Keratinocyte (primary cell): ENCODE data around the gene MAD2L2. TPM values are rescaled to one million over a fixed set of nuclear protein-coding genes. Genes with fewer than 3 reads are reported as not detected.

Experiments
- DNase-seq: peaks from one replicate; pipeline ENCODE4 v3.0.0-alpha.2; 2011; ENCODE audit warnings: low read depth, missing footprints, low spot score
- FAIRE-seq: peaks from 2 replicates; lab custom pipeline; 2011; peaks lifted over from hg19 to GRCh38; lab: Jason Lieb, UNC
- H2AFZ ChIP-seq: 2 replicates; pipeline ENCODE4 v1.6.0; 2012; ENCODE audit warnings: low read length, control low read depth, inconsistent platforms; ENCODE audit not compliant: control insufficient read depth
- H3K27ac ChIP-seq: 2 replicates; pipeline ENCODE4 v1.5.1; 2011; ENCODE audit warnings: low read length; ENCODE audit not compliant: control insufficient read depth, insufficient read depth
- H3K27me3 ChIP-seq: 3 replicates; pipeline ENCODE4 v1.6.0; 2011; ENCODE audit warnings: low read length; ENCODE audit not compliant: control insufficient read depth, insufficient read depth; ENCODE audit errors: extremely low read depth
- H3K36me3 ChIP-seq, 2 experiments: 2 replicates in 1 of 2; 3 replicates in 1 of 2; pipeline ENCODE4 v1.5.1; 2011; ENCODE audit warnings: low read length in 2 of 2, mild to moderate bottlenecking in 1 of 2; ENCODE audit not compliant: control insufficient read depth in 2 of 2, insufficient read depth in 2 of 2; ENCODE audit errors: extremely low read depth in 1 of 2
- H3K4me1 ChIP-seq: 3 replicates; pipeline ENCODE4 v1.5.1; 2011; ENCODE audit warnings: low read length; ENCODE audit not compliant: control insufficient read depth, insufficient read depth; ENCODE audit errors: extremely low read depth
- H3K4me2 ChIP-seq: 3 replicates; pipeline ENCODE4 v1.6.0; 2011; ENCODE audit warnings: low read depth, low read length; ENCODE audit not compliant: control insufficient read depth, insufficient read depth; ENCODE audit errors: extremely low read depth
- H3K4me3 ChIP-seq, 3 experiments: fragments of 200-600 bp in 1 of 3; sonication (generic) in 1 of 3; 2 replicates in 2 of 3; 3 replicates in 1 of 3; pipeline ENCODE4 v1.5.1; 2011 to 2016; ENCODE audit warnings: low read length in 3 of 3, mild to moderate bottlenecking in 3 of 3, control low read depth in 2 of 3, inconsistent platforms in 1 of 3, low read depth in 1 of 3, mixed read lengths in 1 of 3, mixed run types in 1 of 3, moderate library complexity in 1 of 3; ENCODE audit not compliant: control insufficient read depth in 2 of 3, insufficient read depth in 2 of 3; ENCODE audit errors: extremely low read depth in 1 of 3
- H3K79me2 ChIP-seq: 2 replicates; pipeline ENCODE4 v1.6.0; 2012; ENCODE audit warnings: low read length; ENCODE audit not compliant: control insufficient read depth, insufficient read depth
- H3K9ac ChIP-seq: 3 replicates; pipeline ENCODE4 v1.6.0; 2011; ENCODE audit warnings: low read length; ENCODE audit not compliant: control insufficient read depth, insufficient read depth; ENCODE audit errors: extremely low read depth
- H3K9me1 ChIP-seq: 3 replicates; pipeline ENCODE4 v1.6.0; 2011; ENCODE audit warnings: low read length; ENCODE audit not compliant: control insufficient read depth, insufficient read depth; ENCODE audit errors: extremely low read depth
- H3K9me3 ChIP-seq: 2 replicates; pipeline ENCODE4 v1.5.1; 2012; ENCODE audit warnings: low read depth, low read length; ENCODE audit not compliant: control insufficient read depth
- H4K20me1 ChIP-seq: 3 replicates; pipeline ENCODE4 v1.6.0; 2011; ENCODE audit warnings: low read length; ENCODE audit not compliant: control insufficient read depth, insufficient read depth; ENCODE audit errors: extremely low read depth
- EZH2 ChIP-seq: IDR thresholded peaks from one replicate; pipeline ENCODE4 v1.6.1; 2012; ENCODE audit warnings: inconsistent platforms, mild to moderate bottlenecking, low read length, moderate library complexity
- dilution Hi-C: fragments of 300-500 bp; cut with MboI; formaldehyde crosslinking; loops from one replicate; pipeline ENCODE4 v1.7.0; 2020; ENCODE audit warnings: low sequenced_read_pairs; ENCODE audit not compliant: extremely low pct_ligation_motif_present
- polyA plus RNA-seq, 5 experiments: library from polyadenylated mRNA; depleted of rRNA in 3 of 5; stranded (reverse) in 3 of 5; stranded (forward) in 1 of 5; unstranded in 1 of 5; fragments of >200 nt; gene quantifications; 1 replicate in 1 of 5; 2 replicates in 3 of 5; 3 replicates in 1 of 5; pipeline versions ENCODE4 v1.2.1 to v1.2.3, GENCODE V29; 2011 to 2012; ENCODE audit warnings: missing spikeins in 2 of 5, low read depth in 1 of 5, low replicate concordance in 1 of 5
- TF ChIP-seq, protein P1 (sequence below), 3 experiments: IDR thresholded peaks in 1 of 3; conservative IDR thresholded peaks in 1 of 3; optimal IDR thresholded peaks in 1 of 3; 2 replicates in 2 of 3; 3 replicates in 1 of 3; pipeline versions ENCODE3 to v1.5.1; 2011; ENCODE audit warnings: low read length in 3 of 3, mild to moderate bottlenecking in 3 of 3, moderate library complexity in 2 of 3, control low read depth in 1 of 3, inconsistent platforms in 1 of 3; ENCODE audit not compliant: insufficient read depth in 2 of 3; ENCODE audit errors: extremely low read depth in 1 of 3

The MAD2L2 gene
- polyA plus RNA-seq, 1 donor (not counting 4 experiments of a cell fraction or from before 2014, with no cell fraction given): 24.8 TPM

DNA sequence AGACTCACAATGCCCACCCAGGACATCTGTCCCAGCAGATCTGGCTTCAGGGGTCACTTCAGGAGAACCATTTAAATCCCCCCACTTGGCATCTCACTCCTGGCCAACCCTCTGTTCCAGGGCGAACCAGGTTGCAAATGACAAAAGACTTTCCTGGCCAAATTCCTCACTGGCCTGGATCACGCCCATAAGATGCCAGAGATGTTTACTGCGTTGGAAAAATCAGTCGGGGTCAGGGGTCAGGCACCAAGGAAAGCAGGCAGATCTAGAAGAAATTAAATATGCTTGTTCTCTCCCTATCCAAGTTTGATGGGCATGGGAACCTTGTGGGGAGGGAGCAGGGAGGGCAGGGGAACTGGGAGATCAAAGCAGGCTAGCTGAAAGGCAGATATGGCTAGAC is 40.4 kb upstream of the MAD2L2 start:
- no peaks in the 10 kb centered on the region for H4K20me1 ChIP-seq
- H3K4me3 ChIP-seq: no peak overlapping the region
- peaks cover 8% of the 10 kb centered on the region for H3K27me3 ChIP-seq
- peaks cover 9% of the 10 kb centered on the region for H3K4me1 ChIP-seq
- no peaks in the 10 kb centered on the region for H3K36me3 ChIP-seq
- dilution Hi-C loops: no loop called here
- no peak overlapping the region for H3K4me2 ChIP-seq
- TF ChIP-seq, protein P1, sequence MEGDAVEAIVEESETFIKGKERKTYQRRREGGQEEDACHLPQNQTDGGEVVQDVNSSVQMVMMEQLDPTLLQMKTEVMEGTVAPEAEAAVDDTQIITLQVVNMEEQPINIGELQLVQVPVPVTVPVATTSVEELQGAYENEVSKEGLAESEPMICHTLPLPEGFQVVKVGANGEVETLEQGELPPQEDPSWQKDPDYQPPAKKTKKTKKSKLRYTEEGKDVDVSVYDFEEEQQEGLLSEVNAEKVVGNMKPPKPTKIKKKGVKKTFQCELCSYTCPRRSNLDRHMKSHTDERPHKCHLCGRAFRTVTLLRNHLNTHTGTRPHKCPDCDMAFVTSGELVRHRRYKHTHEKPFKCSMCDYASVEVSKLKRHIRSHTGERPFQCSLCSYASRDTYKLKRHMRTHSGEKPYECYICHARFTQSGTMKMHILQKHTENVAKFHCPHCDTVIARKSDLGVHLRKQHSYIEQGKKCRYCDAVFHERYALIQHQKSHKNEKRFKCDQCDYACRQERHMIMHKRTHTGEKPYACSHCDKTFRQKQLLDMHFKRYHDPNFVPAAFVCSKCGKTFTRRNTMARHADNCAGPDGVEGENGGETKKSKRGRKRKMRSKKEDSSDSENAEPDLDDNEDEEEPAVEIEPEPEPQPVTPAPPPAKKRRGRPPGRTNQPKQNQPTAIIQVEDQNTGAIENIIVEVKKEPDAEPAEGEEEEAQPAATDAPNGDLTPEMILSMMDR (optimal IDR thresholded peaks at IDR 0.05 in 1 of 3, IDR thresholded peaks at IDR 0.05 in 1 of 3, conservative IDR thresholded peaks at IDR 0.05 in 1 of 3; ENCODE audit: extremely low read depth in 1 of 3, insufficient read depth in 2 of 3, low read length in 3 of 3): no peak
- TF ChIP-seq EZH2: no peak
- no peaks in the 10 kb centered on the region for H3K79me2 ChIP-seq
- no peak for FAIRE-seq
- H3K27ac ChIP-seq: no peak overlapping the region
- no peaks in the 10 kb centered on the region for H3K9me3 ChIP-seq
- H2AFZ ChIP-seq: no peak overlapping the region
- H3K9me1 ChIP-seq: no peaks in the 10 kb centered on the region
- H3K9ac ChIP-seq: no peak overlapping the region
- no peak for DNase-seq

DNA sequence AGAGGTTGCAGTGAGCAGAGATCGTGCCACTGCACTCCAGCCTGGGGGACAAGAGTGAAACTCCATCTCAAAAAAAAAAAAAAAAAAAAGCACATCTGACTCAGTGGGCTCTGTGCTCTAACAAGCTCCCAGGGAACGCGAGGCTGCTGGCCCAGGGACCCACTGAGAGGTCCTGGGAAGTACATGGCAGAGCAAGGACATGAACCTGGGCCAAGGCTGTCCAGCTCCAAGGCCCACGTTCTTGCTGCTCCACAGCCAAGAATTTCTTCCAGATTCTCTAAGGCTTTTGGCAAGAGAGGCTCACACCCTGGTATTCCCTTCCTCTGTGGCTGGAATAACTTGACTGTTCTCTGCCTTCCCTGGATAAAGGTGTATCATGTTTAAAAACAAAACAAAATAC is 39.6 kb upstream of the MAD2L2 start:
- TF ChIP-seq EZH2: no peak
- TF ChIP-seq, protein P1 (optimal IDR thresholded peaks at IDR 0.05 in 1 of 3, IDR thresholded peaks at IDR 0.05 in 1 of 3, conservative IDR thresholded peaks at IDR 0.05 in 1 of 3; ENCODE audit: extremely low read depth in 1 of 3, insufficient read depth in 2 of 3, low read length in 3 of 3): no peak
- H3K9me1 ChIP-seq: no peaks in the 10 kb centered on the region
- H3K4me2 ChIP-seq: no peak overlapping the region
- dilution Hi-C loops: no loop called here
- peaks cover 16% of the 10 kb centered on the region for H3K27me3 ChIP-seq
- H3K4me1 ChIP-seq: peaks cover 9% of the 10 kb centered on the region
- H3K9ac ChIP-seq: no peak overlapping the region
- DNase-seq (no peak), FAIRE-seq (no peak)
- no peak overlapping the region for H2AFZ ChIP-seq
- H3K9me3 ChIP-seq: no peaks in the 10 kb centered on the region
- H3K79me2 ChIP-seq: no peaks in the 10 kb centered on the region
- no peaks in the 10 kb centered on the region for H4K20me1 ChIP-seq
- no peaks in the 10 kb centered on the region for H3K36me3 ChIP-seq
- H3K4me3 ChIP-seq: no peak overlapping the region
- H3K27ac ChIP-seq: no peak overlapping the region
